Neuronal stem cell (in vitro differentiated cells): ENCODE data around the gene HELQ.

Experiments
- DNase-seq: peaks from one replicate; pipeline ENCODE4 v3.0.0-alpha.2; 2013; ENCODE audit warnings: low spot score
- H2AFZ ChIP-seq: one replicate; pipeline ENCODE4 v1.6.1; 2013; ENCODE audit warnings: mild to moderate bottlenecking, low read length, inconsistent platforms
- H2AK5ac ChIP-seq: 2 replicates; pipeline ENCODE4 v1.6.1; 2013; ENCODE audit warnings: low read depth, mild to moderate bottlenecking, inconsistent platforms, low read length, moderate library complexity, mixed read lengths
- H2BK120ac ChIP-seq: 2 replicates; pipeline ENCODE4 v1.6.1; 2013; ENCODE audit warnings: low read depth, mild to moderate bottlenecking, inconsistent platforms, low read length, moderate library complexity, mixed read lengths
- H2BK12ac ChIP-seq: one replicate; pipeline ENCODE4 v1.6.1; 2013; ENCODE audit warnings: low read length, inconsistent platforms
- H2BK15ac ChIP-seq: 2 replicates; pipeline ENCODE4 v1.6.1; 2013; ENCODE audit warnings: mild to moderate bottlenecking, low read length, inconsistent platforms, mixed read lengths
- H2BK5ac ChIP-seq: one replicate; pipeline ENCODE4 v1.6.1; 2013; ENCODE audit warnings: inconsistent platforms, mild to moderate bottlenecking, low read length, moderate library complexity
- H3K14ac ChIP-seq: one replicate; pipeline ENCODE4 v1.6.1; 2013; ENCODE audit warnings: low read length, inconsistent platforms
- H3K18ac ChIP-seq: 2 replicates; pipeline ENCODE4 v1.6.1; 2013; ENCODE audit warnings: low read length, inconsistent platforms
- H3K23ac ChIP-seq: 2 replicates; pipeline ENCODE4 v1.6.1; 2013; ENCODE audit warnings: low read depth, mild to moderate bottlenecking, mixed read lengths, low read length, inconsistent platforms; ENCODE audit not compliant: poor library complexity
- H3K27ac ChIP-seq: replicated peaks from 3 replicates; pipeline ENCODE4 v1.5.1; 2013; ENCODE audit warnings: low read length, inconsistent platforms
- H3K27me3 ChIP-seq, 3 experiments: 2 replicates each; pipeline ENCODE4 v1.6.1; 2013; ENCODE audit warnings: low read length in 3 of 3, mild to moderate bottlenecking in 2 of 3, inconsistent platforms in 1 of 3, low read depth in 1 of 3, mixed read lengths in 1 of 3, moderate library complexity in 1 of 3; ENCODE audit not compliant: control insufficient read depth in 3 of 3, insufficient read depth in 3 of 3
- H3K36me3 ChIP-seq, 2 donors: replicated peaks in 1 of 2; 2 replicates each; pipeline ENCODE4 v1.6.1; 2013; ENCODE audit warnings: low read length in 2 of 2; ENCODE audit not compliant: control insufficient read depth in 2 of 2, insufficient read depth in 2 of 2
- H3K4ac ChIP-seq: 2 replicates; pipeline ENCODE4 v1.6.1; 2013; ENCODE audit warnings: inconsistent platforms, mild to moderate bottlenecking, low read length, moderate library complexity
- H3K4me1 ChIP-seq, 2 donors: 1 replicate in 1 of 2; 2 replicates in 1 of 2; pipeline ENCODE4 v1.6.1; 2013; ENCODE audit warnings: low read length in 2 of 2, low read depth in 1 of 2; ENCODE audit not compliant: control insufficient read depth in 2 of 2, insufficient read depth in 1 of 2
- H3K4me2 ChIP-seq: one replicate; pipeline ENCODE4 v1.6.1; 2013; ENCODE audit warnings: mild to moderate bottlenecking, low read length, inconsistent platforms; ENCODE audit not compliant: insufficient read depth, poor library complexity, severe bottlenecking
- H3K4me3 ChIP-seq, 2 donors: 2 replicates each; pipeline ENCODE4 v1.5.1; 2013; ENCODE audit warnings: low read length in 2 of 2, mild to moderate bottlenecking in 2 of 2, inconsistent platforms in 1 of 2, moderate library complexity in 1 of 2
- H3K79me1 ChIP-seq: one replicate; pipeline ENCODE4 v1.6.1; 2013; ENCODE audit warnings: low read depth, mild to moderate bottlenecking, inconsistent platforms, low read length, moderate library complexity
- H3K9ac ChIP-seq: one replicate; pipeline ENCODE4 v1.6.1; 2013; ENCODE audit warnings: mild to moderate bottlenecking, low read depth, low read length, inconsistent platforms; ENCODE audit not compliant: poor library complexity
- H3K9me3 ChIP-seq, 2 donors: replicated peaks in 1 of 2; 2 replicates each; pipeline versions ENCODE3 to v1.6.1; 2013; ENCODE audit warnings: low read length in 2 of 2, mild to moderate bottlenecking in 2 of 2, inconsistent platforms in 1 of 2, low read depth in 1 of 2, mixed read lengths in 1 of 2, moderate library complexity in 1 of 2; ENCODE audit not compliant: control insufficient read depth in 2 of 2, insufficient read depth in 1 of 2
- H4K8ac ChIP-seq: one replicate; pipeline ENCODE4 v1.6.1; 2013; ENCODE audit warnings: low read depth, mild to moderate bottlenecking, inconsistent platforms, low read length, moderate library complexity
- H4K91ac ChIP-seq: one replicate; pipeline ENCODE4 v1.6.1; 2013; ENCODE audit warnings: low read length, low read depth, mild to moderate bottlenecking, inconsistent platforms; ENCODE audit not compliant: poor library complexity
- WGBS, 2 donors: extraction: QIAGEN DNeasy Blood & Tissue Kit; methylation state at CpG; one replicate each; pipeline ENCODE4 v1.1.7; 2013; ENCODE audit warnings: missing lambda C conversion rate in 2 of 2, mixed read lengths in 1 of 2; ENCODE audit not compliant: insufficient read length in 2 of 2, insufficient replicate concordance in 1 of 2; ENCODE audit errors: extremely low coverage in 2 of 2; 5-methylcytosine and 5-hydroxymethylcytosine counted together

The HELQ gene

GRCh38 chr4:83393908-83394307, 61.7 kb downstream of the HELQ start:
- no peak overlapping the region for H2BK5ac ChIP-seq
- H3K27me3 ChIP-seq, result no peaks in the 10 kb centered on the region
- H2BK120ac ChIP-seq, result no peak overlapping the region
- H3K79me1 ChIP-seq, result no peaks in the 10 kb centered on the region
- H3K4ac ChIP-seq, result no peak overlapping the region
- H2BK12ac ChIP-seq, result no peak overlapping the region
- no peaks in the 10 kb centered on the region for H3K36me3 ChIP-seq
- no peak overlapping the region for H3K23ac ChIP-seq
- H3K4me2 ChIP-seq, result no peak overlapping the region
- no peak overlapping the region for H3K4me3 ChIP-seq
- no peak overlapping the region for H3K18ac ChIP-seq
- H2AFZ ChIP-seq, result no peak overlapping the region
- no peak overlapping the region for H4K91ac ChIP-seq
- no peak overlapping the region for H4K8ac ChIP-seq
- WGBS, 2 donors, result no CpG with 5 or more reads among the region's 4 CpGs
- no peak overlapping the region for H2BK15ac ChIP-seq
- H3K14ac ChIP-seq, result no peak overlapping the region
- no peak overlapping the region for H3K9ac ChIP-seq
- peaks cover 0 to 3% of the 10 kb centered on the region in 2 donors for H3K4me1 ChIP-seq
- H3K9me3 ChIP-seq, result no peaks in the 10 kb centered on the region
- no peak overlapping the region for H2AK5ac ChIP-seq
- no peak for DNase-seq
- H3K27ac ChIP-seq, result no peak overlapping the region

- no peak overlapping the region for H3K9ac ChIP-seq
- no peaks in the 10 kb centered on the region for H3K27me3 ChIP-seq
- no peak overlapping the region for H3K27ac ChIP-seq
- no peak overlapping the region for H4K91ac ChIP-seq
- peaks cover 0 to 3% of the 10 kb centered on the region in 2 donors for H3K4me1 ChIP-seq
- H3K23ac ChIP-seq, result no peak overlapping the region
- H3K79me1 ChIP-seq, result no peaks in the 10 kb centered on the region
- H3K4me3 ChIP-seq, result no peak overlapping the region
- H2AK5ac ChIP-seq, result no peak overlapping the region
- no peaks in the 10 kb centered on the region for H3K36me3 ChIP-seq
- H3K18ac ChIP-seq, result no peak overlapping the region
- no peak overlapping the region for H2BK5ac ChIP-seq
- H2BK120ac ChIP-seq, result no peak overlapping the region
- no peak for DNase-seq
- no CpG with 5 or more reads among the region's 2 CpGs for WGBS, 2 donors
- no peak overlapping the region for H3K4ac ChIP-seq
- H4K8ac ChIP-seq, result no peak overlapping the region
- H3K9me3 ChIP-seq, result no peaks in the 10 kb centered on the region
- H2AFZ ChIP-seq, result no peak overlapping the region
- H3K4me2 ChIP-seq, result no peak overlapping the region
- no peak overlapping the region for H3K14ac ChIP-seq
- H2BK15ac ChIP-seq, result no peak overlapping the region
- no peak overlapping the region for H2BK12ac ChIP-seq
Measured at GRCh38 chr4:83392562-83392961, 63.1 kb downstream of the HELQ start.

GRCh38 chr4:83390944-83391343, 64.7 kb downstream of the HELQ start:
- Histone ChIP-seq H3K27ac (no peak overlapping the region), H3K18ac (no peak overlapping the region), H3K14ac (no peak overlapping the region), H3K79me1 (no peaks in the 10 kb centered on the region), H3K27me3 (no peaks in the 10 kb centered on the region), H2BK5ac (no peak overlapping the region), H3K4me3 (no peak overlapping the region), H3K4ac (no peak overlapping the region), H2AFZ (no peak overlapping the region), H2BK15ac (no peak overlapping the region), H2BK12ac (no peak overlapping the region), H4K8ac (no peak overlapping the region), H2AK5ac (no peak overlapping the region), H2BK120ac (no peak overlapping the region), H3K4me2 (no peak overlapping the region), H4K91ac (no peak overlapping the region), H3K23ac (no peak overlapping the region), H3K36me3 (no peaks in the 10 kb centered on the region), H3K9ac (no peak overlapping the region), H3K9me3 (no peaks in the 10 kb centered on the region), H3K4me1 (peaks cover 3 to 7% of the 10 kb centered on the region in 2 donors)
- WGBS, 2 donors, result no CpG with 5 or more reads among the region's 6 CpGs
- DNase-seq, result no peak

GRCh38 chr4:83389756-83390505, 65.7 kb downstream of the HELQ start:
- no peak for DNase-seq
- Histone ChIP-seq H2AFZ (no peak overlapping the region), H3K9me3 (no peaks in the 10 kb centered on the region), H3K4ac (no peak overlapping the region), H3K36me3 (no peaks in the 10 kb centered on the region), H3K23ac (no peak overlapping the region), H3K9ac (no peak overlapping the region), H3K27me3 (no peaks in the 10 kb centered on the region), H3K27ac (no peak overlapping the region), H2BK5ac (no peak overlapping the region), H3K18ac (no peak overlapping the region), H3K4me3 (no peak overlapping the region), H3K79me1 (no peaks in the 10 kb centered on the region), H4K8ac (no peak overlapping the region), H3K4me2 (no peak overlapping the region), H4K91ac (no peak overlapping the region), H2BK120ac (no peak overlapping the region), H2BK15ac (no peak overlapping the region), H2BK12ac (no peak overlapping the region), H3K4me1 (peaks cover 3 to 7% of the 10 kb centered on the region in 2 donors), H2AK5ac (no peak overlapping the region), H3K14ac (no peak overlapping the region)
- WGBS, 2 donors, result no CpG with 5 or more reads among the region's 8 CpGs
